NT2/D1 (cell line): ENCODE results near the gene TTL.

ENCODE experiments used
- YY1 ChIP-seq: IDR thresholded peaks from 2 replicates; pipeline ENCODE4 v1.6.1; 2011; ENCODE audit not compliant: insufficient read length, insufficient read depth
- ZNF274 ChIP-seq: IDR thresholded peaks from 2 replicates; pipeline ENCODE4 v1.6.1; 2011; ENCODE audit warnings: mild to moderate bottlenecking, low read depth, low read length

DNA sequence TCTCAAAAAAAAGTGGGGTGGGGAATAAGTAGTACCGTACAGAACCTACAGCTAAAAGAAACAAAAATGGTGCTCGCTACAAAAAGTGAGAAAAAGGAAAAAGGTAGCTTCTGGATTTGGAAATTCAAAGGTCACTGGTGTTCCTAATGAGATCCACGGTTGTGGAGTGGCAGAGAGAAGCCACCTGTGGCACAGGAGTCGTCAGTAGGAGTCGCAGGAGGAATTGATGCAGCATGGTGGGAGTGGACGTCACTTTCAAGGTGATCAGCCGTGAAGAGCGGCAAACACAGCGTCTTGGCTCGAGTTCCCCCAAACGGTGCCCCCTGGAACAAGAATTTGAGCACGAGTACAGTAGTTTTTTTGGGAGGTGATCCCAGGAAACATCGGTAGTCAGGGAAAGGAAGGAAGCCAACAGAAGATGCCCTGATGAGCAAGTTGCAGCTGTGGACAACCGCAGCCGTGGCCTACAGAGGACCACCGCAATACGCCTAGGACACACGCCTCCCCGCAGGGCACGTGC is 1.4 kb upstream of the TTL start:
- TF ChIP-seq ZNF274 (no peak), YY1 (no peak)
